ENCODE data around the gene PLSCR4.
"Not testable (repeated sequence)": the region's sequence is repeated elsewhere in the genome, so short reads cannot be mapped to it uniquely, and the experiment has no call there.

The PLSCR4 gene

GRCh38 chr3:146227486-146227885 lies 23.4 kb downstream of the PLSCR4 start:
- H3K36me3 Mint-ChIP-seq (ENCODE audit: low read depth) = peaks cover 4% of the 10 kb centered on the region
- H3K9me3 Mint-ChIP-seq = peaks cover 7% of the 10 kb centered on the region
- H3K27ac Mint-ChIP-seq = no peak overlapping the region
- H3K4me1 Mint-ChIP-seq = no peaks in the 10 kb centered on the region
- no peak for TF ChIP-seq CTCF (IDR thresholded peaks at IDR 0.05)
- DNase-seq = no peak
- H3K27me3 Mint-ChIP-seq (ENCODE audit: low read depth, poor library complexity) = no peaks in the 10 kb centered on the region
- no peak overlapping the region for H3K4me3 Mint-ChIP-seq

- H3K27me3 Mint-ChIP-seq (ENCODE audit: low read depth, poor library complexity) = no peaks in the 10 kb centered on the region
- TF ChIP-seq CTCF (IDR thresholded peaks at IDR 0.05) = no peak
- peaks cover 7% of the 10 kb centered on the region for H3K9me3 Mint-ChIP-seq
- no peak overlapping the region for H3K4me3 Mint-ChIP-seq
- DNase-seq = no peak
- no peaks in the 10 kb centered on the region for H3K4me1 Mint-ChIP-seq
- H3K27ac Mint-ChIP-seq = no peak overlapping the region
- H3K36me3 Mint-ChIP-seq (ENCODE audit: low read depth) = peaks cover 4% of the 10 kb centered on the region
Observed at GRCh38 chr3:146226881-146227280, 24.0 kb downstream of the PLSCR4 start.

- not testable (repeated sequence) for H3K27ac Mint-ChIP-seq; H3K36me3 Mint-ChIP-seq (ENCODE audit: low read depth); DNase-seq; H3K4me1 Mint-ChIP-seq; H3K27me3 Mint-ChIP-seq (ENCODE audit: low read depth, poor library complexity); H3K9me3 Mint-ChIP-seq; H3K4me3 Mint-ChIP-seq
Observed at GRCh38 chr3:146225458-146225857, 25.4 kb downstream of the PLSCR4 start.

- peaks cover 7% of the 10 kb centered on the region for H3K9me3 Mint-ChIP-seq
- no peak overlapping the region for H3K4me3 Mint-ChIP-seq
- no peak for DNase-seq
- peaks cover 4% of the 10 kb centered on the region for H3K36me3 Mint-ChIP-seq (ENCODE audit: low read depth)
- H3K27me3 Mint-ChIP-seq (ENCODE audit: low read depth, poor library complexity) = no peaks in the 10 kb centered on the region
- H3K4me1 Mint-ChIP-seq = no peaks in the 10 kb centered on the region
- H3K27ac Mint-ChIP-seq = no peak overlapping the region
- no peak for TF ChIP-seq CTCF (IDR thresholded peaks at IDR 0.05)
Observed at GRCh38 chr3:146223401-146224373, 27.2 kb downstream of the PLSCR4 start.

GRCh38 chr3:146222204-146223046 lies 28.5 kb downstream of the PLSCR4 start:
- no peak overlapping the region for H3K4me3 Mint-ChIP-seq
- no peaks in the 10 kb centered on the region for H3K4me1 Mint-ChIP-seq
- no peak for DNase-seq

More at GRCh38 chr3:146222204-146223046, 28.5 kb downstream of the PLSCR4 start:
- Mint-ChIP-seq H3K27me3 (ENCODE audit: low read depth, poor library complexity) (no peaks in the 10 kb centered on the region), H3K27ac (no peak overlapping the region), H3K36me3 (ENCODE audit: low read depth) (peaks cover 4% of the 10 kb centered on the region), H3K9me3 (peaks cover 7% of the 10 kb centered on the region)
- TF ChIP-seq CTCF (IDR thresholded peaks at IDR 0.05) = no peak

Measured in nephron progenitor cell (in vitro differentiated cells).